Measurements from ENCODE around the gene DPF3. TPM values are rescaled to one million over a fixed set of nuclear protein-coding genes. Genes with fewer than 3 reads are reported as not detected.
A peak's percentile ranks its signal among the peaks of the same experiment; 100 is the strongest.

The DPF3 gene
- total RNA-seq, 4 donors from 2014 or later, result under 0.01 to 2.7 (median 0.61) TPM; not detected in 1

GRCh38 chr14:72929316-72930080 is 35.6 kb upstream of the DPF3 start:
- Histone ChIP-seq H3K27me3 (no peaks in the 10 kb centered on the region), H3K27ac (no peak overlapping the region), H3K4me1 (peaks cover 4 to 22% (median 11%) of the 10 kb centered on the region in 3 donors), H3K4me3 (no peak overlapping the region), H3K9me3 (no peaks in the 10 kb centered on the region), H3K36me3 (peaks cover 0 to 11% (median 0%) of the 10 kb centered on the region in 3 donors)
- no peak for TF ChIP-seq POLR2A (IDR thresholded peaks at IDR 0.05)
- intact Hi-C loops (cut with DNase I), result no loop called here
- 91 to 97% methylated on average over 26 to 29 of the region's 43 CpGs for WGBS, 2 donors
- no peak for DNase-seq

- TF ChIP-seq POLR2A (IDR thresholded peaks at IDR 0.05), result no peak
- TF ChIP-seq CTCF (IDR thresholded peaks at IDR 0.05), result no peak
- no peak overlapping the region for H3K4me3 ChIP-seq
- intact Hi-C loops (cut with DNase I), result no loop called here
- no peak for DNase-seq
- H3K4me1 ChIP-seq, result peaks cover 4 to 22% (median 11%) of the 10 kb centered on the region in 3 donors
- H3K27me3 ChIP-seq, result no peaks in the 10 kb centered on the region
- no peak overlapping the region for H3K27ac ChIP-seq
- no peaks in the 10 kb centered on the region for H3K9me3 ChIP-seq
- WGBS, 2 donors, result no CpG with 5 or more reads among the region's 21 CpGs
- H3K36me3 ChIP-seq, result peaks cover 0 to 11% (median 0%) of the 10 kb centered on the region in 3 donors
Measured at GRCh38 chr14:72928872-72929271, 35.0 kb upstream of the DPF3 start.

GRCh38 chr14:72926292-72927028 is 32.6 kb upstream of the DPF3 start, which contains the start of gene DCAF4:
Gene DCAF4 (plus strand): TSS chr14:72926464. CDS start chr14:72937979, 11,515 bp downstream.
- H3K27ac ChIP-seq, result peak within 1 kb of the TSS; percentile 77 to 88 (median 83)
- H3K4me3 ChIP-seq, result peak within 1 kb of the TSS; percentile 63 to 83 (median 68)
- H3K4me1 ChIP-seq, result peaks cover 4 to 22% (median 11%) of the 10 kb centered on the region in 3 donors
- peaks cover 0 to 11% (median 0%) of the 10 kb centered on the region in 3 donors for H3K36me3 ChIP-seq
- 0% methylated on average over 6 to 10 of the region's 59 CpGs for WGBS, 2 donors
- H3K9me3 ChIP-seq, result no peaks in the 10 kb centered on the region
- intact Hi-C loops (cut with DNase I), result no loop called here
- peak in 1 of 4 donors; percentile 1 for TF ChIP-seq POLR2A (IDR thresholded peaks at IDR 0.05)
- TF ChIP-seq CTCF (IDR thresholded peaks at IDR 0.05), result peak in 1 of 6 experiments; percentile 5
- H3K27me3 ChIP-seq, result no peaks in the 10 kb centered on the region
- DNase-seq, result peak; percentile 79

- H3K4me1 ChIP-seq, result peaks cover 4 to 22% (median 11%) of the 10 kb centered on the region in 3 donors
- H3K9me3 ChIP-seq, result no peaks in the 10 kb centered on the region
- peak overlapping the region; percentile 77 to 88 (median 83) for H3K27ac ChIP-seq
- WGBS, 2 donors, result 6 to 45% methylated on average over 2 to 21 of the region's 33 CpGs
- no peak for TF ChIP-seq POLR2A (IDR thresholded peaks at IDR 0.05)
- TF ChIP-seq CTCF (IDR thresholded peaks at IDR 0.05), result no peak
- DNase-seq, result no peak
- intact Hi-C loops (cut with DNase I), result no loop called here
- H3K27me3 ChIP-seq, result peaks cover 0 to 2% (median 0%) of the 10 kb centered on the region in 4 donors
- peak overlapping the region; percentile 63 to 83 (median 68) for H3K4me3 ChIP-seq
- peaks cover 0 to 11% (median 0%) of the 10 kb centered on the region in 3 donors for H3K36me3 ChIP-seq
Measured at GRCh38 chr14:72925815-72926291, 32.0 kb upstream of the DPF3 start.

GRCh38 chr14:72925171-72925759 is 31.4 kb upstream of the DPF3 start:
- Histone ChIP-seq H3K4me3 (peak overlapping the region in 3 of 4 donors; percentile 64 to 83 (median 71)), H3K4me1 (peaks cover 4 to 22% (median 11%) of the 10 kb centered on the region in 3 donors), H3K27me3 (peaks cover 0 to 6% (median 0%) of the 10 kb centered on the region in 4 donors), H3K27ac (peak overlapping the region in 2 of 4 donors; percentile 88), H3K9me3 (no peaks in the 10 kb centered on the region), H3K36me3 (peaks cover 0 to 11% (median 0%) of the 10 kb centered on the region in 3 donors)
- intact Hi-C loops (cut with DNase I), result no loop called here
- no peak for TF ChIP-seq POLR2A (IDR thresholded peaks at IDR 0.05)
- no peak for TF ChIP-seq CTCF (IDR thresholded peaks at IDR 0.05)
- 87 to 90% methylated on average over 16 to 22 of the region's 22 CpGs for WGBS, 2 donors
- no peak for DNase-seq

Measured in esophagus squamous epithelium (tissue), 5 donors.